ENCODE results near the gene PLA2G3. TPM values are rescaled to one million over a fixed set of nuclear protein-coding genes. Genes with fewer than 3 reads are reported as not detected.

PLA2G3 gene
- total RNA-seq, 4 donors from 2014 or later = not detected

DNA sequence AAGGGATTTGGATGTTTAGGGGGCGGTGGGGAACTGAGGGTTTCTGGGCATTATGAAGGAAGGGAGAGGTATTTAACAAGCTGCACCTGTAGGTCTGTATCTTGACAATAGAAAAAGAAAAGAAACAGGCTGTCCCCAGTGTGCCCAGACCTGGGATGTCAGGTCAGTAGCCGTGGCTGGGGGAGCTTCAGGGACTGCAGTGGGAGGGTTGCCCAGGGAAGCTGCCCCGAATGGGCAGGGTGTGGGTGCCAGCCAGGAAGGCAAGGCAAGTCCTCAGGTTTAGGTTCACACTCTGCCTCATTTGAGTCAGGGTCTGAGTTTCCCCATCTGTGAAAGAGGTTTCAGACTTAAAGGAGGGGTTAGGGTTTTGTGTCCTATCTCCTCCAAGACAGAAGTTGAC, 16.0 kb downstream of the PLA2G3 start:
- intact Hi-C loops (cut with DNase I) = no loop called here

GRCh38 chr22:31123292-31123602, 17.1 kb downstream of the PLA2G3 start:
- peaks cover 17 to 31% (median 28%) of the 10 kb centered on the region in 4 donors for H3K4me1 ChIP-seq
- TF ChIP-seq POLR2AphosphoS5 (IDR thresholded peaks at IDR 0.05) = no peak
- TF ChIP-seq CTCF (IDR thresholded peaks at IDR 0.05) = no peak
- TF ChIP-seq EP300 (IDR thresholded peaks at IDR 0.05) = no peak
- no peak for TF ChIP-seq POLR2A (IDR thresholded peaks at IDR 0.05; ENCODE audit: low read depth)
- intact Hi-C loops (cut with DNase I) = no loop called here
- H3K36me3 ChIP-seq = no peaks in the 10 kb centered on the region
- peak overlapping the region; percentile 44 to 57 (median 52) for H3K4me3 ChIP-seq
- WGBS = 65% methylated on average over 4 of the region's 4 CpGs
- H3K27me3 ChIP-seq = no peaks in the 10 kb centered on the region
- H3K9me3 ChIP-seq = no peaks in the 10 kb centered on the region
- peak overlapping the region; percentile 45 to 66 (median 55) for H3K27ac ChIP-seq (replicated peaks in 1 of 4)
- DNase-seq (ENCODE audit: extremely low spot score) = no peak

More for the DNA sequence above, 16.0 kb downstream of the PLA2G3 start:
- Histone ChIP-seq H3K4me1 (peaks cover 17 to 24% (median 20%) of the 10 kb centered on the region in 4 donors), H3K36me3 (no peaks in the 10 kb centered on the region), H3K9me3 (no peaks in the 10 kb centered on the region), H3K27me3 (no peaks in the 10 kb centered on the region), H3K27ac (replicated peaks in 1 of 4) (no peak overlapping the region), H3K4me3 (no peak overlapping the region)
- TF ChIP-seq CTCF (IDR thresholded peaks at IDR 0.05) (no peak), POLR2AphosphoS5 (IDR thresholded peaks at IDR 0.05) (no peak), POLR2A (IDR thresholded peaks at IDR 0.05; ENCODE audit: low read depth) (no peak), EP300 (IDR thresholded peaks at IDR 0.05) (no peak)
- whole genome bisulfite sequencing = 57% methylated on average over 3 of the region's 3 CpGs
- no peak for DNase-seq (ENCODE audit: extremely low spot score)

DNA sequence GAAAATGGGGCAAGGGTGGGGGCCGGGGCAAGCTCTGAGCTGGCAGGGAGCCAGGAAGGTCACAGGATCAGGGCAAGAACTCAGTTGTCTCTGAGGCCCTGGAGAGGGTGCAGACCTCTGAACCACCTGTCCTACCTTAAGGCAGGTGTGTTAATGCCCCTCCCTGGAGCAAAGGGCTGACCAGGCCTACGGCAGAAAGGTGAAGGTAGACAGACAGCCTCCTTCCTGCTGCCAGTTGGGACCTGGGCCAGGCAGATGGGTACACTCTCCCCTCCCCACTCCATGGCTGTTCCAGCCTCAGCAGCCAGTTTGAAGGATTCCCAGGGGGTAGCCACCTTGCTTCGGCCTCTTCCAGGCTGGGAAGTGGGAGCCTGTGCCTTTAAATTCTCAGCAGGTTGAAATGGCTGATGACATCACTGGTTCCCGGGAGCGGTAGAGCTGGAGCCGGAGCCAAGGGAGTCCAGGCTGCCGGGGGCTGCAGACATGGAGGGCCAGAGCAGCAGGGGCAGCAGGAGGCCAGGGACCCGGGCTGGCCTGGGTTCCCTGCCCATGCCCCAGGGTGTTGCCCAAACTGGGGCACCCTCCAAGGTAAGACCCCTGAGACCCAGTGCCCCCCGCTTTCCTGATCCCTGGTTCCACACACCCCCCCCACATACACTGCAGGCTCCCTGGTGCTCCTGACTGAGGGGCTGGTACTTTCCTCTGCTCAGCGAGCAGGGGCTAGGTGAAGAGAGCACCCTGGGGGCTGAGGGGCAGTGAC, 17.6 kb downstream of the PLA2G3 start, which contains the start of gene INPP5J:
INPP5J (plus strand) TSS at position 435 of the 760 bp plus-strand sequence; CDS start at position 484, 49 bp downstream.
- H3K36me3 ChIP-seq = no peaks in the 10 kb centered on the region
- H3K9me3 ChIP-seq = no peaks in the 10 kb centered on the region
- peaks cover 17 to 31% (median 28%) of the 10 kb centered on the region in 4 donors for H3K4me1 ChIP-seq
- peak within 1 kb of the TSS; percentile 44 to 57 (median 52) for H3K4me3 ChIP-seq
- 3% methylated on average over 5 of the region's 10 CpGs for WGBS
- H3K27ac ChIP-seq (replicated peaks in 1 of 4) = peak within 1 kb of the TSS; percentile 45 to 66 (median 55)
- DNase-seq (ENCODE audit: extremely low spot score) = no peak
- intact Hi-C loops (cut with DNase I) = no loop called here
- TF ChIP-seq EP300 (IDR thresholded peaks at IDR 0.05) = no peak
- TF ChIP-seq CTCF (IDR thresholded peaks at IDR 0.05) = no peak
- peak in 1 of 2 donors; percentile 23 for TF ChIP-seq POLR2AphosphoS5 (IDR thresholded peaks at IDR 0.05)
- no peak for TF ChIP-seq POLR2A (IDR thresholded peaks at IDR 0.05; ENCODE audit: low read depth)
- no peaks in the 10 kb centered on the region for H3K27me3 ChIP-seq

DNA sequence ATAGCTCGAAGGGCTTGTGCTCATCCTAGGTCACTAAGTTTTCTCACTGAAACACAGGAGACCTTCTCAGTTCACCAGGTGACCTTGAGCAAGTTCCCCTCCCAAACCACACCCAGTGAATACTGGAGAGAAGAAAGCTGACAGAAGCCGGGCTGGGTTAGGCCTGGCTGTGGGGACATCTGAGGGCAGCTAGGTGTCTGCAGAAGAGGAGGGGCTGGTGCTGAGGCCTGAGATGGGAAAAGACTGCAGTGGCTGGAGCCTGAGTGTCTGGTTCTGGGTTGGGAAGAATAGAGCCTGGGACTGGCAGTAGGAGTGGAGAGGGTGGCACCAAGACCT, 18.1 kb downstream of the PLA2G3 start:
- peak overlapping the region in 2 of 4 donors; percentile 44 to 51 for H3K4me3 ChIP-seq
- DNase-seq (ENCODE audit: extremely low spot score) = no peak
- H3K36me3 ChIP-seq = no peaks in the 10 kb centered on the region
- intact Hi-C loops (cut with DNase I) = no loop called here
- peak overlapping the region; percentile 45 to 66 (median 55) for H3K27ac ChIP-seq (replicated peaks in 1 of 4)
- TF ChIP-seq POLR2AphosphoS5 (IDR thresholded peaks at IDR 0.05) (no peak), EP300 (IDR thresholded peaks at IDR 0.05) (no peak), POLR2A (IDR thresholded peaks at IDR 0.05; ENCODE audit: low read depth) (no peak), CTCF (IDR thresholded peaks at IDR 0.05) (no peak)
- no peaks in the 10 kb centered on the region for H3K9me3 ChIP-seq
- H3K27me3 ChIP-seq = no peaks in the 10 kb centered on the region
- 68% methylated on average over 2 of the region's 2 CpGs for WGBS
- H3K4me1 ChIP-seq = peaks cover 17 to 31% (median 28%) of the 10 kb centered on the region in 4 donors

All from esophagus muscularis mucosa (tissue), 4 donors.